HG02763 (cell line): Measurements from ENCODE around the gene RALGDS.

ENCODE experiments used
- ATAC-seq: cut with Tn5 transposase; IDR thresholded peaks from one replicate; pipeline ENCODE4 v1.9.1; 2021; ENCODE audit warnings: mild to moderate bottlenecking, moderate library complexity; ENCODE audit not compliant: unreplicated experiment

The RALGDS gene

DNA sequence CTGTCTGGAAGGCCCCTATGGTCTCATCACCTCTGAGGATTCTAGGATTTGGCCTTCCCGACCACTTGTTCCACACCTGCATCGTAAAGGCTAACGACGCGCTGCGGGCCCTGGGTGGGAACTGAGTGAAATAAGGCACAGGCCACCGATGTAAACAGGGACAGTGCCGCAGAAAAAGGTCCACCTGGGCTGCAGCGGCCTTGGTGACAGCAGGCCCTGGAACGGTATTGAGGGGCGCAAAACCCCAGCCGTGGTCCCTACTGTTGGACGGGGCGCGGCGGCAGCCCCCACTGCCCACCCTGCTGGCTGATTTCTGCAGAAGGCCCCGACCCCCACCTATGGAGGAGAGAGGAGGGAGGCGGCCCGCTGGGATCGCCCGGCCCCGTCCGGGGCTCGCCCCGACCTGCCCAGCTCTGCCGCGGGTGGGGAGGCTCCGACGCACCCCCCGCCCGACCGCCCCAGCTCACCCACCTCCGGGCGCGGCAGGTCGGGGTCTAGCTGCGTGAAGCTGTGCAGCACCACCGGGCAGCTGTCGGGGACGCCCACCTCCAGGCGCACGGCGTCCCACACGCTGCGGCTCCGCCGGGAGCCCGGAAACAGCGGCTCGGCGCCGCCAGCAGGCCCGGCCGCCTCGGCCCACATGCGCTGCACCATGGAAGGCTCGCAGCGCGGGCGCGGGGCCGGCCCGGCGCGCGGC, 391 bp downstream of the RALGDS start:
- ATAC-seq = no peak

- ATAC-seq = no peak
These were observed 1.1 kb downstream of the RALGDS start for GRCh38 chr9:133119846-133120500.

- no peak for ATAC-seq
These were observed 1.8 kb downstream of the RALGDS start for GRCh38 chr9:133119103-133119845.

DNA sequence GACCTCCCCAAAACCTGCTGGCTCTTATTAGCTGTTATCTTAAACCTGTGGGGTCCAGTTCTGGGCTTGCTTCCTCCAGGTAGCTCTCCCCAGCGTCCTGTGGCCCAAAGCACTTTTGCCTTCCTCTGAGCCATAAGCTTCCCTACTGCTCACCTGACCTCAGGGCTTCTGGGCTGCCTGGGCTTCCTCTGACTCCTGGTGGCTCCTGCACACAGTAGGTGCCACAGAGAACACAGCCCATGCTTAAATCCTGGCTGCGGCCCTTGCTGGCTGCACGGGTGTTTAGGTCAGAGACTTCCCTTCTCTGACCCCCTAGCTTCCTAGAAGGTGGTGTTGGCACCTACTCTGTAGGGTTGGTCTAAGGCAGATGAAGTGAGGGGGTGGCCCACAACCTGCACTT, 2.5 kb downstream of the RALGDS start:
- ATAC-seq = no peak

GRCh38 chr9:133118179-133118520, 2.9 kb downstream of the RALGDS start:
- ATAC-seq = no peak

GRCh38 chr9:133117271-133118178, 3.5 kb downstream of the RALGDS start:
- no peak for ATAC-seq

GRCh38 chr9:133116346-133117231, 4.5 kb downstream of the RALGDS start:
- no peak for ATAC-seq

DNA sequence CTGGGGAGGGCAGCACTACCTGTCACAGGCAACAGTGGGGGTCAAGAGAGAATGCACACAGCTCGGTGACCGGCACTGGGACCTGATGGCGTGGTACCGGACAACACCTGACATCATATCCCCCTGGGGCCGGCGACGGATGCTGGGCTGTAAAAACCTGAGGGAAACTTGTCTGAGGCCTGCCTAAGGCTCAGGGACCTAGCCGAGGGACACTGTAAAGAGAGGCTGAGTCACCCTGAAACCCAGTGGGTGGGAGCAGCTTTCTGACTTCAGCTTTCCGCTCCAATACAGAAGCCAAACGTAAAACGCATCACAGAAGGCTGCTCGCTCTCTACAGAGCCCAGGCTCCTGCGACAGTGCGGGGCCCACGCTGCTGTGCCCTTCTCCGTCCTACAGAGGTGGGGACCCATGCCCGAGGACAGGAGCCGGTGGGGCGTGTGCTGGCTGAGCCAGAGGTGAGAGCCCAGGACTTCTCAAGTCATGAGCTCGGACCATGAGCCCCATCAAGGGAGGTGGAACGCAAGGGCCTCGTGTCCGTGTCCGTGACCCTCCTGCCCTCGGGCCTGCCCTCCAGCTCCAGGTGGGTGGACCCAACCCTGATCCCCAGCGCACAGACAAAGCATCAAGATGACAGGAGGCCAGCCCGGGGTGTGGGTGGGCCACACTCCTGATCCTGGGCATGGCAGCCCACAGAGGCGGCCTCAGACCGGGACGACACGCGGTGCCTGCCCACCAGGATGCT, 5.3 kb downstream of the RALGDS start:
- ATAC-seq = peak; percentile 65

- no peak for ATAC-seq
These were observed 6.0 kb downstream of the RALGDS start for GRCh38 chr9:133114886-133115603.

DNA sequence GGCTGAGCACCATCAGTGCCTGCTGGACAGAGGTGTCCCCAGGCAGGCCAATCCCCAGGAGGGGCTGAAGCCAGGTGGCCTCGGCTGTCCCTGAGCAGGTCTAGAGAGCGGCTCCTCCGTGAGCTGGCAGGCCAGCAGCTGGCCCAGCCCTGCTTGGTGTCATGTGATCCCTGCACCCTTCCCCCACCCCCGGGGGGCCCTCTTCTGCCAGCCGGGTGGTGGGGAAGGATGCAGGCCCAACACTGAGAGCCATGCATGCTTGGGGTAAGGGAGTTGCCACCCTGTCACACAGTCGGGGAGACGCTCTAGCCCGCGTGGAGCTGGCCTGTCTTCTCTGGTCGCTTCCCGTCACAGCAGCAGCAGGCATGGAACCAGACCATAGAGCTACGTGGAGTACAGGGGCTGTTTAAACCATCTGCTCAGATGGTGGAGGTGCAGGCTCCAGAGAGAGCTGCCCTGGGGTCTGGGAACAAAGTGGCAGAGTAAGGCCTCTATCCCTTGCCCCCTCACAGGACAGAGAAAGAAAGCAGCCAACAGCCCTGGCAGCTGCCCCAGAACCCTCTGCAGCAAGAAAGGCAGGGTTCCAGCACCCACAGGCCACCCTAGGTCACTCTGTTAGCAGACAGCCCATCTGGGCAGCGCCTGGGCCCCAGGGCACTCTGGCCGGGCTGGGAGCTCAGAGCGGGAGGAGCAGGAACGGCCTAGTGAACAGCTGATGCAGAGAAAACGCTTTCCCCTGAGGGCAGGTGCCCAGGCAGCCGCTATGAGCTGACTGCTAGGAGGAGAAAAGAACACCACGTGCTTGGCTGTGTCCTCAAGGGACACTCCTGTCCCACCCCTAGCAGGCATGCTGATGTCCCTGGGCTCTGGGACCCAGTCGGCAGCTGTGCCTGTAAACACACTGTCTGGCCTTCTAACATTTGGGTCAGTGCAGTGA, 6.8 kb downstream of the RALGDS start:
- ATAC-seq = no peak

- ATAC-seq = no peak
These were observed 7.7 kb downstream of the RALGDS start for GRCh38 chr9:133113163-133113948.

DNA sequence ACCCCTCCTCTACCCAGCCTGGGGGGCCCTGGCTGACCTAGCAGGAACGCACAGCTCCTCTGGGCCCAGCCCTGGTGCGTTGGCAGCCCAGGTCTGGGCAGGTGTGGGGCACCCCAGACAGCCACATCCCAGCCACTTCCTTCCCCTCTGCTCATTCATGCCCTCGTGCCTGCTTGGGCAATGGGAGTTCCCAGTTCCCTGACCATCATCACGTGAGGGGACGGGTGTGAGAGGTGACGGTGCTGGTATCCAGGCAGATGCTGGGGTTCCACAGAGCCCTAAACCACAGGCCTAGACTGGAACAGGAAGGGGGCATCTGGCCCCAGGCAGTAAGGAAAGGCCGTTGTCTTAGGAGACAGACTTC, 8.4 kb downstream of the RALGDS start:
- no peak for ATAC-seq

- ATAC-seq = no peak
These were observed 9.0 kb downstream of the RALGDS start for GRCh38 chr9:133111808-133112662.

GRCh38 chr9:133109931-133110650, 10.9 kb downstream of the RALGDS start:
- ATAC-seq = no peak
